HCT116 (cell line): Measurements from ENCODE around the gene TRIM37. TPM values are rescaled to one million over a fixed set of nuclear protein-coding genes. Genes with fewer than 3 reads are reported as not detected.

Source experiments
- ATAC-seq: fragments of 200-7000 bp; cut with Tn5 transposase; 2 replicates; pipeline ENCODE4 v1.9.1; 2020; ENCODE audit warnings: mild to moderate bottlenecking, moderate library complexity
- BruUV-seq: library from RNA; stranded (reverse); fragments of 400-500 nt; replicated peaks from 2 replicates; lab custom pipeline; 2021; lab: Mats Ljungman, UMichigan
- CTCF ChIA-PET: fragments of 300-600 bp; sonication (Branson Sonifier 250); formaldehyde crosslinking; loops from one replicate; lab custom pipeline; 2021; ENCODE audit warnings: antibody characterized with exemption; lab: Charles Lee
- POLR2A ChIA-PET: fragments of 300-600, 350-600 bp; sonication (Branson Sonifier 250); formaldehyde crosslinking; loops from one replicate; lab custom pipeline; 2021; ENCODE audit warnings: antibody characterized with exemption; lab: Charles Lee
- RAD21 ChIA-PET, 2 experiments: fragments of 300-600 bp; sonication (Branson Sonifier 250); formaldehyde crosslinking; loops; one replicate each; lab custom pipeline; 2023; ENCODE audit warnings: low total read pairs in 2 of 2; ENCODE audit not compliant: uncharacterized antibody in 2 of 2, unreplicated experiment in 2 of 2, low non-redundant PET in 1 of 2; lab: Charles Lee
- DNase-seq: peaks from one replicate; pipeline ENCODE4 v3.0.0-alpha.2; 2010; ENCODE audit warnings: low read depth, low spot score
- H2AFZ ChIP-seq: fragments of 200-600 bp; shearing (Covaris generic), sonication (generic); 2 replicates; pipeline ENCODE4 v1.6.1; 2017; ENCODE audit warnings: low read depth, mixed run types, mixed read lengths, antibody characterized with exemption, low read length; ENCODE audit not compliant: poor library complexity, severe bottlenecking
- H3K27ac ChIP-seq: 2 replicates; pipeline ENCODE4 v1.5.1; 2012; ENCODE audit warnings: low read depth, low read length
- H3K27me3 ChIP-seq: fragments of 200-600 bp; sonication (generic); 2 replicates; pipeline ENCODE4 v1.6.1; 2016; ENCODE audit warnings: mixed run types, low read length, mixed read lengths; ENCODE audit not compliant: insufficient read depth
- H3K36me3 ChIP-seq, 2 experiments: fragments of 200-500 bp in 1 of 2; fragments of 200-600 bp in 1 of 2; sonication (Bioruptor generic) in 1 of 2; sonication (generic) in 1 of 2; 2 replicates each; pipeline versions ENCODE4 v1.5.1 to v1.6.1; 2014 to 2016; ENCODE audit warnings: low read length in 2 of 2, inconsistent platforms in 1 of 2, mixed read lengths in 1 of 2, mixed run types in 1 of 2; ENCODE audit not compliant: insufficient read depth in 2 of 2, control insufficient read depth in 1 of 2
- H3K4me1 ChIP-seq, 2 experiments: fragments of 200-600 bp in 1 of 2; sonication (generic) in 1 of 2; 2 replicates each; pipeline versions ENCODE4 v1.5.1 to v1.6.1; 2012 to 2017; ENCODE audit warnings: low read length in 2 of 2, inconsistent platforms in 1 of 2, mild to moderate bottlenecking in 1 of 2, mixed read lengths in 1 of 2, mixed run types in 1 of 2, moderate library complexity in 1 of 2; ENCODE audit not compliant: insufficient read depth in 2 of 2, control insufficient read depth in 1 of 2
- H3K4me2 ChIP-seq: fragments of 200-600 bp; sonication (generic); 2 replicates; pipeline ENCODE4 v1.6.1; 2017; ENCODE audit warnings: mixed run types, low read length, mixed read lengths
- H3K4me3 ChIP-seq, 2 experiments: fragments of 200-600 bp in 1 of 2; sonication (generic) in 1 of 2; replicated peaks in 1 of 2; 2 replicates each; pipeline ENCODE4 v1.5.1; 2011 to 2016; ENCODE audit warnings: low read length in 2 of 2, control low read depth in 1 of 2, low read depth in 1 of 2, mild to moderate bottlenecking in 1 of 2, mixed read lengths in 1 of 2, mixed run types in 1 of 2
- H3K79me2 ChIP-seq: fragments of 200-600 bp; sonication (generic); 2 replicates; pipeline ENCODE4 v1.6.1; 2017; ENCODE audit warnings: mild to moderate bottlenecking, mixed run types, low read length, moderate library complexity, mixed read lengths; ENCODE audit not compliant: insufficient read depth
- H3K9ac ChIP-seq: fragments of 200-600 bp; sonication (generic); 2 replicates; pipeline ENCODE4 v1.6.1; 2016; ENCODE audit warnings: low read length, mixed read lengths
- H3K9me2 ChIP-seq: fragments of 200-600 bp; sonication (generic), shearing (Covaris generic); 2 replicates; pipeline ENCODE4 v1.6.1; 2017; ENCODE audit warnings: mixed run types, mild to moderate bottlenecking, moderate library complexity; ENCODE audit not compliant: insufficient read depth
- H3K9me3 ChIP-seq, 2 experiments: fragments of 200-500 bp in 1 of 2; fragments of 200-600 bp in 1 of 2; sonication (Bioruptor generic) in 1 of 2; sonication (generic) in 1 of 2; 2 replicates each; pipeline ENCODE4 v1.6.1; 2014 to 2017; ENCODE audit warnings: low read length in 2 of 2, mixed read lengths in 2 of 2, inconsistent platforms in 1 of 2, low read depth in 1 of 2, mild to moderate bottlenecking in 1 of 2, mixed run types in 1 of 2, moderate library complexity in 1 of 2; ENCODE audit not compliant: control insufficient read depth in 1 of 2, insufficient read depth in 1 of 2
- H4K20me1 ChIP-seq: fragments of 200-600 bp; sonication (generic), shearing (Covaris generic); 2 replicates; pipeline ENCODE4 v1.6.1; 2017; ENCODE audit warnings: mixed run types, mild to moderate bottlenecking, moderate library complexity; ENCODE audit not compliant: insufficient read depth
- ATF3 ChIP-seq: IDR thresholded peaks from 2 replicates; pipeline ENCODE4 v1.6.1; 2012
- CBX3 ChIP-seq: IDR thresholded peaks from 2 replicates; pipeline ENCODE4 v1.6.1; 2012; ENCODE audit warnings: low read depth
- CTCF ChIP-seq, 3 experiments: fragments of 200-600 bp in 1 of 3; sonication (generic) in 1 of 3; IDR thresholded peaks in 2 of 3; conservative IDR thresholded peaks in 1 of 3; 2 replicates each; pipeline ENCODE4 v1.5.1; 2012 to 2017; ENCODE audit warnings: low read depth in 2 of 3, low read length in 2 of 3, antibody characterized with exemption in 1 of 3, borderline replicate concordance in 1 of 3, control low read depth in 1 of 3, mild to moderate bottlenecking in 1 of 3, mixed read lengths in 1 of 3, mixed run types in 1 of 3, moderate library complexity in 1 of 3; ENCODE audit not compliant: insufficient read depth in 1 of 3
- JUND ChIP-seq: IDR thresholded peaks from 2 replicates; pipeline ENCODE4 v1.6.1; 2012
- POLR2A ChIP-seq: IDR thresholded peaks from 2 replicates; pipeline ENCODE4 v1.7.0; 2011; ENCODE audit warnings: borderline replicate concordance; ENCODE audit not compliant: insufficient read depth, insufficient read length; ENCODE audit errors: extremely low read depth
- POLR2AphosphoS5 ChIP-seq: IDR thresholded peaks from 2 replicates; pipeline ENCODE4 v1.6.1; 2011; ENCODE audit warnings: mild to moderate bottlenecking, low read depth, low read length, moderate library complexity
- RAD21 ChIP-seq: IDR thresholded peaks from 2 replicates; pipeline ENCODE4 v1.6.1; 2012; ENCODE audit warnings: low read depth, mild to moderate bottlenecking
- YY1 ChIP-seq: IDR thresholded peaks from 2 replicates; pipeline ENCODE4 v1.6.1; 2011; ENCODE audit warnings: low read length, low read depth, moderate library complexity, mild to moderate bottlenecking; ENCODE audit not compliant: insufficient replicate concordance; ENCODE audit errors: extremely low read depth
- intact Hi-C: fragments of 100-400 bp; cut with micrococcal nuclease; formaldehyde crosslinking; loops from 2 replicates; pipeline ENCODE4 v1.10.0; 2022
- total RNA-seq: library from RNA; stranded (reverse); gene quantifications from one replicate; pipeline ENCODE4 v1.2.1, GENCODE V29; 2021; ENCODE audit not compliant: unreplicated experiment
- TF ChIP-seq, protein P1 (sequence below): IDR thresholded peaks from 2 replicates; pipeline ENCODE4 v1.6.1; 2011; ENCODE audit warnings: mild to moderate bottlenecking, low read length, moderate library complexity; ENCODE audit not compliant: insufficient replicate concordance; ENCODE audit errors: extremely low read depth

The TRIM37 gene
- total RNA-seq, 1 experiment from 2014 or later = 55.7 TPM

- H4K20me1 ChIP-seq = no peaks in the 10 kb centered on the region
- BruUV-seq = no TSS peak
- H3K4me3 ChIP-seq = no peak overlapping the region
- POLR2A ChIA-PET = no interaction called here
- no peak for DNase-seq
- TF ChIP-seq POLR2A (no peak), RAD21 (no peak), POLR2AphosphoS5 (no peak), JUND (no peak), ATF3 (no peak)
- TF ChIP-seq, protein P1, sequence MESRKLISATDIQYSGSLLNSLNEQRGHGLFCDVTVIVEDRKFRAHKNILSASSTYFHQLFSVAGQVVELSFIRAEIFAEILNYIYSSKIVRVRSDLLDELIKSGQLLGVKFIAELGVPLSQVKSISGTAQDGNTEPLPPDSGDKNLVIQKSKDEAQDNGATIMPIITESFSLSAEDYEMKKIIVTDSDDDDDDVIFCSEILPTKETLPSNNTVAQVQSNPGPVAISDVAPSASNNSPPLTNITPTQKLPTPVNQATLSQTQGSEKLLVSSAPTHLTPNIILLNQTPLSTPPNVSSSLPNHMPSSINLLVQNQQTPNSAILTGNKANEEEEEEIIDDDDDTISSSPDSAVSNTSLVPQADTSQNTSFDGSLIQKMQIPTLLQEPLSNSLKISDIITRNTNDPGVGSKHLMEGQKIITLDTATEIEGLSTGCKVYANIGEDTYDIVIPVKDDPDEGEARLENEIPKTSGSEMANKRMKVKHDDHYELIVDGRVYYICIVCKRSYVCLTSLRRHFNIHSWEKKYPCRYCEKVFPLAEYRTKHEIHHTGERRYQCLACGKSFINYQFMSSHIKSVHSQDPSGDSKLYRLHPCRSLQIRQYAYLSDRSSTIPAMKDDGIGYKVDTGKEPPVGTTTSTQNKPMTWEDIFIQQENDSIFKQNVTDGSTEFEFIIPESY = no peak
- TF ChIP-seq, all 23 proteins: peak for 0
- H3K36me3 ChIP-seq = peaks cover 0 to 12% of the 10 kb centered on the region in 2 experiments; a peak in 3 of 4 replicates
- no peaks in the 10 kb centered on the region for H3K4me1 ChIP-seq
- H3K9me2 ChIP-seq = no peaks in the 10 kb centered on the region
- no peaks in the 10 kb centered on the region for H3K9me3 ChIP-seq
- ChIA-PET RAD21 (no interaction called here), CTCF (no interaction called here)
- H3K27ac ChIP-seq = no peak overlapping the region
- no peak overlapping the region for H3K4me2 ChIP-seq
- no peak overlapping the region for H3K9ac ChIP-seq
- H3K27me3 ChIP-seq = no peaks in the 10 kb centered on the region
- no peaks in the 10 kb centered on the region for H3K79me2 ChIP-seq
- intact Hi-C loops = no loop called here
- no peak for ATAC-seq
- no peak overlapping the region for H2AFZ ChIP-seq
Observed at GRCh38 chr17:59026176-59026939, 80.3 kb downstream of the TRIM37 start.

- CTCF ChIA-PET = no interaction called here
- H3K4me3 ChIP-seq = no peak overlapping the region
- H3K4me2 ChIP-seq = no peak overlapping the region
- H3K9ac ChIP-seq = no peak overlapping the region
- ATAC-seq (no peak), DNase-seq (no peak)
- H3K4me1 ChIP-seq = no peaks in the 10 kb centered on the region
- peaks cover 3% of the 10 kb centered on the region; the same call in 1 of the 2 replicates for H3K79me2 ChIP-seq
- H3K27ac ChIP-seq = no peak overlapping the region
- no peak overlapping the region for H2AFZ ChIP-seq
- BruUV-seq = no TSS peak
- POLR2A ChIA-PET = no interaction called here
- H3K27me3 ChIP-seq = no peaks in the 10 kb centered on the region
- H4K20me1 ChIP-seq = no peaks in the 10 kb centered on the region
- RAD21 ChIA-PET = no interaction called here
- intact Hi-C loops = no loop called here
- no peaks in the 10 kb centered on the region for H3K9me2 ChIP-seq
- H3K36me3 ChIP-seq = peaks cover 0 to 4% of the 10 kb centered on the region in 2 experiments; a peak in 2 of 4 replicates
- no peaks in the 10 kb centered on the region for H3K9me3 ChIP-seq
- TF ChIP-seq CTCF (IDR thresholded peaks at IDR 0.05 in 2 of 3, conservative IDR thresholded peaks at IDR 0.05 in 1 of 3; ENCODE audit: borderline replicate concordance in 1 of 3, insufficient read depth in 1 of 3, low read depth in 2 of 3, low read length in 2 of 3) (no peak), RAD21 (no peak), YY1 (no peak), CBX3 (no peak)
- TF ChIP-seq, protein P1 = no peak
Observed at GRCh38 chr17:59024916-59025315, 81.8 kb downstream of the TRIM37 start.
